Right renal pelvis (tissue), 4 donors: ENCODE results near the gene ME3. TPM values are rescaled to one million over a fixed set of nuclear protein-coding genes. Genes with fewer than 3 reads are reported as not detected.

Experiments used
- DNase-seq, 4 donors: peaks; one replicate each; pipeline ENCODE4 v3.0.0-alpha.2; 2013; ENCODE audit warnings: low read depth in 4 of 4, low spot score in 3 of 4, missing footprints in 1 of 4
- polyA plus RNA-seq, 4 donors: library from polyadenylated mRNA; unstranded; fragments of 120-200 nt; gene quantifications; one replicate each; pipeline ENCODE4 v1.2.1, GENCODE V29; 2013; ENCODE audit not compliant: insufficient read length in 4 of 4

ME3 gene
- polyA plus RNA-seq, 4 donors = 29.1 to 32.4 (median 29.4) TPM

- no peak for DNase-seq
Measured at GRCh38 chr11:86591631-86592030, 80.8 kb downstream of the ME3 start.

DNA sequence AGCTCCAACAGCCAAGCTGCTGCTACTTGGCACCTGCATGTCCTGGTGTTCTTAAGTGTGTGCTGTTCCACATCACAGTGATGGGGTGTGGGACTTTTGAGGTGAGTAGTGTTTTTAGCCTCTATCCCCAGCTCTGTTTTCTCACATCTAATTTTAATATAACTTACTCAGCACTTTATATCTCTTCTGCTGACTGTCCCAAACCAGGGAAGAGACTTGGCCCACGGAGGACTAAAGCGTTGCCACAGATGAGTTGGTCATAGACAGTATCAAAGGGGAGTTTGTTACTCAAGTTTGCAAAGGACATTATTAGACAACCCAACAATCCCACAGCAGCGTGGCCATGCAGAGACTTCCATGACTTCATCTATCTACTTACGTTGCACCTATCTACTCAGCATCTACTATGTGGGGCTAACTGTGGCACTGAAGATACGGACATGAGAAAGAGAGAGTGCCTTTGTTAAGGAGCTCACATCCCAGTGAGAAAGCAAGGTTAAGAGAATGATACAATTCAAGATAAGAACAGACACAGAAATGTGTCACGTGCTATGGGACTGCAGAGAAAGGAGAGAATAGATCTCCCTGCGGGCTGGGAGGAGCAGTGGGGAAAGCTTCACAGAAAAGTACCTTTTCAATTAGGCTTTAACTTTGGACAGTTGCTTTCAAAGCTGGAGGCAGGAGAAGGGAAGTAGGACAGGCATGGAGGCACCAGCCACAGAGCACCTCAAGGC, 82.4 kb downstream of the ME3 start:
- no peak for DNase-seq

- no peak for DNase-seq
Measured at GRCh38 chr11:86589204-86589603, 83.2 kb downstream of the ME3 start.

- DNase-seq = no peak
Measured at GRCh38 chr11:86588566-86589090, 83.8 kb downstream of the ME3 start.

- no peak for DNase-seq
Measured at GRCh38 chr11:86587264-86588193, 84.9 kb downstream of the ME3 start.

DNA sequence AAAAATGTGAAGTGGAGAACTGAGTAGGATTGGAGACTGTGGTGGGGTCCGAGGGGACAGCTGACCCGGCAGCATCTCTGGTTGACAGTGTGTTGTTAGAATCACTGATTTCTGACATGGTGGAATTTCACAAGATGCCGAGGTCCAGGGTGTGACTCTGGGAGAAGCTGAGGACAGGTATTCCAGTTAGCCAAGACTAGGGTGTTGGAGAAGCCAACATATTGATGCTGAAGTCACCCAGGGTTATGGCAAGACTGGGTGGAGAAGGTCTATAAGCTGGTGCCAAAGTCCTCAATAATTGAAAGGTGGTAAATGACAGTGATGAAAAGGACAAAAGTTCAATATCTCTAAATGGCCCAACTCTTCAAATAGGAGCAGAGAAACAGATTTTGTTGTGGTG, 86.1 kb downstream of the ME3 start:
- DNase-seq = no peak

DNA sequence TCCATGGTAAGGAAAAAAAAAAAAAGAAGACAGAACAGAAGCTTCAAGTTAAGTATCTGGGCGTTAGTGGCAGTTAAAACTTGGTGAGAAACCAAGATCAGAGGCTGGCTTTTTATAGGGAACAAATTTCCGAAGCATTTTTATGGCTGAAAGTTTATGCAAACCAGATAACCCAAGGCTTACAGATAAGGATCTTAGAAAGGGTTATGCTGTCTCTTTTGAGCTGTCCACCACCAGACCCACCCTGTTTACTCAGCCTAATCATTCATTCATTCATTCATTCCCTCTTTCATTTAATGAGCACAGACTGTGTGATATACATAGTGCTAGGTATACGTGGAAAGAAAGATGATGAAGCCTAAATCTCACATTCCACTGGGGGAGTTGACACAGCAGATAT, 89.5 kb downstream of the ME3 start:
- DNase-seq = no peak

- no peak for DNase-seq
Measured at GRCh38 chr11:86580535-86580934, 91.9 kb downstream of the ME3 start.

DNA sequence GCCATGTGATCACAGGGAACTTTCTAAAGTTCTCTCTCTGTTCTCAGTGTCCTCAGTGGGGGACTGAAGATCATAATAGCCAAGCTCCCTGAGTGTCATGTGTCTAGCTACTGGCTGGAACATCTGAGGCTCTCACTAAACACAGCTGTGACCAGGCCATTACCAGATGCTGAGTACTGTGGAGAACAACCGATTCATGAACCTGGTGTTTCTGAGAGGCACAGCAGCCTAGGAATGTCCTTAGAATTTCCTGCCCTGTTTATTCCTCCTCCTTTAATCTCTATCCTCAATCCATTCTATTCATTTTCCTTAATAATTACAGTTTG, 93.0 kb downstream of the ME3 start:
- DNase-seq = no peak

DNA sequence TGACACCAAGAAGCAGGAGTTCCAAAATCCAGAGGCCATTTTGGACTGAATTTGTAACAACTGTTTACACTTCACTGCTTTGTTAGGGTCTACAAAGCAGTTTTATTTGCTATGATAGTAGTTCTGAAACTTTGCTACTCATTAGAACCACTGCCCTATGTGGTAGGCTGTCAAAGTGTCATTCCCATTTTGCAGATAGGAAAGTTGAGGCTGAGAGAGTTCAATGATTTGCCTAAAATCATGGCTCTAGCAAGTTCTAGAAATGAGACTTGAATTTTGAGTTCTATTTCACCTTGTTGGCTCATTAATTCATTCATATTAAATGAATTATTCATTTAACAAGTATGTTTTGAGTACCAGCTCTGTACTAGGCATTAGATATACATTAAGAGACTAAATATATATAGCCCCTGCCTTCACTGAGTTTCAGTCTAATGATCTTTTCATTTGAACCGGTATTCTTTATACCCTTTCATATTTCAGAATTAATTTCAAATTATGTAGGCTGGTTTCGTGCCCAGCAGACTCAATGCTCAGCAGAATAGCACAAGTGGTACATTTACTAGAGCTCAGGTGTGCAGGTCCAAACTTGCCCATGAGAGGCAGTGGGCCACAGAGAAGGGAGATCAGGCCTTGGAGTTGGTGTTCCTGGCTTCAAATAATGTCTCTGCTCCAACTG, 93.5 kb downstream of the ME3 start:
- DNase-seq = no peak

- peak in 1 of 4 donors; percentile 39 for DNase-seq
Measured at GRCh38 chr11:86577644-86578636, 94.5 kb downstream of the ME3 start.

DNA sequence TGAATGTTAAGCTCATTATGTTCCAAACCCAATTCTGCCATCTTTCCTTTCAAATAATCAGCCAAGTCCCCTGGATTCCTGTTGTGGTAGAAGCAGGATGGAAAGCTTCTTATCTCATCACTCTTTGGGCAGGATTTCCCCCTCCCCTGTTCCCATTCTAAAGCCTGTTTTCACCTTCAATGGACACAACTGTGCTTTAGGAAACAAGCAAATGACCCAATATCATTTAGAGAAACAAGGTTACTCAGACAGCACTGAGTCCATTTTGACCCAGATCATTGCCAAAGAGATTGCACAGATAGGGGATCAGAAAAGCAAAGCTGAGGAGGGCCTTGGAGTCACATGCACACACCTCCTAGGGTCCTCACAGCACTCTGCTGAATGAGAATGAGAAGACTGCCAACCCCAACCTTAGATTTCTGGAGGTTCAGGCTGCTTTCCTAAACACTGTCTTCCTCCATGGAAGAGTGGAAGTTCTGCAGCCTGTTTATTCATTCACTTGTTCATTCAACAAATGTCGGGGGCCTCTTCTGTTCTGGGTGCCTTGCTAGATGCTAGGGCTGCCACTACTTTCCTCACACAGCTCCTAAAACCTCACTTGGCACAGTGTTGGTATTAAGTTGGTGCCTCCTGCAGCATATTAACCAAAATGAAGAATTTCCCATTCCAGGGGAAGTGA, 95.3 kb downstream of the ME3 start:
- no peak for DNase-seq

DNA sequence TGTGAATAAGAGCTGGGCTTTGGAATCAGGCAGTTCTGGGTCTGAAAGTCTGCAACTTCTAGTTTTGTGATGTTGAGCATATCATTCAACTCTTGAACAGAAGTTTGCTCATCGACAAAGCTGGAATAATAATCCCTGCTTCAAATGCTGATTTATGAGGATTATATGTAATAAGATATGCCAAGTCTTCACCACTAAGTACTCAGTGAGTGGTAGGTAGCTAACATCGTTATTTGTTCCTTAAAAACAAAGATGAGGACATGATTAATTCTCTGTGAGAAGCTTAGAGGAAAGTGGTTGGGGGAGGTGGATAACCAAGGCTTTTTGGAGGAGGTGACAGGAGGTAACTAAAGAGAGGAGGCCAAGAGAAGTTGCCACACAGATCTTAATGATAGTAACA, 96.5 kb downstream of the ME3 start:
- no peak for DNase-seq

GRCh38 chr11:86575208-86575855, 97.1 kb downstream of the ME3 start:
- no peak for DNase-seq

- no peak for DNase-seq
Measured at GRCh38 chr11:86574493-86575207, 97.8 kb downstream of the ME3 start.

- no peak for DNase-seq
Measured at GRCh38 chr11:86571273-86571948, 101.0 kb downstream of the ME3 start.

DNA sequence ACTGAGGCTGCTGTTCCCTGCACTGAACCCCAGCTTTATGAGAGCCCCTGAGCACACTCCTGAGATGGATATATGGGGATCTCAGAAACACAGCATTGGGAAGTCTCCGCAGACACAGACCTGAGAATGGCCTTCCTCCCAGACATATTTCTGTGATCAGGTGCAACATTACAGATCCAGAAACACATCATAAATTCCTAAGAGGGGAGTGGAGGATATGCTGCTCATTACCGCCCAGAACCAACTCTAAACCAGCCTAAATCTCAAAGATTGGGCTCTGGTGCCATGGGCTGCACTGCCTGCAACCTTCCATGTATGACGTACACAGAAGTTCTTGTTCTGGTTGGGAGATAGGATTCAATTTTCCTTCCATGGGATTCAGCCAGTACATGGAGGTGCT, 102.0 kb downstream of the ME3 start:
- no peak for DNase-seq

GRCh38 chr11:86570020-86570419, 102.4 kb downstream of the ME3 start:
- DNase-seq = no peak
